ENCODE measurements around the gene SLC6A6.
"Not testable (repeated sequence)": the region's sequence is repeated elsewhere in the genome, so short reads cannot be mapped to it uniquely, and the experiment has no call there.

SLC6A6 gene

DNA sequence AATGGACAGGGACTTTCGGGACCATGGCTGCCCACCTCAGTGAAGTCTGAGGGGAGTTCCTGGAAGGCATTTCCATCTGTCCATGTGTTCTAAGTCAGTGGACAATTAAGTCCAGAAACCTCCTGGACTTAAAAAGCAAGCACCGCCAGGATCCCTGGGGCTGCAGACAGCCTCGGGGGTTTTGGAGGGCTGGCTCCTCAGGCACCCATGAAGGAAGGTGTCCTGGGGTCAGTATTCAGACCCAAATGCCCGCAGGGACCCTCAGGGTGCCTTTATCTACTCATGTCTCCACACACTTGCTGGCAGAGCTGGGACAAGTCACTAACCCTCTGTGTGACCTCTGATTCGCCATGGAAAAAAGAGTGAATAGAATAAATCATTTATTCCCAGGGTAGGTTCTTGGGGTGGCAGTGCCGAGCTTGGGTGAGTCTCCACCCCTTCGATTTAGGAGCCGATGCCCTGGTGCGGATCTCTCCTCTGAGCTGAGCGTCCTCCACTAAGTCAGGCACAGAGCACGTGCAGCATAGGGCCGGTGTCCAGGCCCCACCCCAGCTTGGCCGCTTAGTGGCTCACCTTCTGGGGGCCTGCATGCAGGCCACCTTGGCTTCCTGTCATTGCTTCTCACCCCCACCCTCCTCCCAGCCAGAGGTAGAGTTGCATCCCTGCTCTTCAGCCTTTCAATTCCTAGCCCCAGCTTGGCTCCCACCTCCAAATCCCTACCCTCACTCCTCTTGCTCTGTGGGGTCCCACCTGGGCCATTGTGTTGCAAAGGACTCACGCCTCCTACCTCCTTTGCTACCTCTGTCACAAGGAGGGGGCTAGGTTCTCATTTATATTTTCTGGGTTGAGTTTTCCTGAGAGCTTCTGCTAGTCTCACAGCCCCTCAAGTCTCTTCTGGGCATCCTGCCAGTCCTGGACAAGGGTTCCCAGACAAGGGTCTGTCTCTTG lies 19.9 kb downstream of the SLC6A6 start:
- DNase-seq, result no peak

DNA sequence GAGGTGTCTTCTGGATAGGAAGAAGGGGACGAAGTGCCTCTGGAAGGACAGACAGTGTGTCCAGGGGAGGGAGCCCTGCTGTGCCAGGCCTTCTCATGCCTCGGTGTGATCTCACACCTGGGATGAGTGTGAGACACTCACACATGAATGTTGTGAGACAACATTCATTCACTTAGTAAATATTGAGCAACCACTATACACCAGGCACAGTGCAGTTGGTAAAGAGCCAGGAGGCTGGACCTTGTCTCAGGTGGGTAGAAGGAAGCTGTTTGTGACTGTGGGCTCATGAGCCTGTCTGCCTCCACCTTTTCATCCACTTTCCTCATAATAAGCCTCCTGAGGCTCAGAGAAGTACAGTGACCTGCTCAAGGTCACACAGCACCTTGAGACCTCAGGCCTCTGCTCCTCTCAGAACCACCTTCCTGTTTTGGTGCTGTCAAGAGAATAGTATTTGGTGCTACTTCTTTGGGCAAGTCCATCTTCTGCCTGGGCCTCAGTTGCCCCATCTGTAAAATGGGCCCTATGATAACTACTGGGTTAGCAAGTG lies 20.9 kb downstream of the SLC6A6 start:
- DNase-seq, result no peak

DNA sequence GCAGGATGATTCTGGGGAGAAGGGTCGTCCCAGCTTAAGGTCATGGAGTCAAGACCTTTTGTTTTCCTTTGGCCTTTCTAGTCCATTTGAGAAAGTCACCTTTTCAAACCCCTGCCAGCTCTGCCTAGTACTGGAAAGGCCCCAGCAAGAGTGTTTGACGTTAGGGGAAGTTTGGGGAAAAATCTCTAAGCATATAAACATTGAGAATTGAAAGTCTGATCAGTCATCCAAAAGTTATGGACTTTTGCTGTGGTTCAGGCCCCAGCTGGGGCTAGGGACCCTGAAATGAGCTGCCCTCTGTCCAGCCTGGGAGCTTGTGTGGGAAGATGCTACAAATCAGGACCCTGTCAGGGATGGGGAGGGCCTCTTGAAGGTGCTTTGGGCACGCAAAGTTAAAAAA lies 21.6 kb downstream of the SLC6A6 start:
- no peak for DNase-seq

DNA sequence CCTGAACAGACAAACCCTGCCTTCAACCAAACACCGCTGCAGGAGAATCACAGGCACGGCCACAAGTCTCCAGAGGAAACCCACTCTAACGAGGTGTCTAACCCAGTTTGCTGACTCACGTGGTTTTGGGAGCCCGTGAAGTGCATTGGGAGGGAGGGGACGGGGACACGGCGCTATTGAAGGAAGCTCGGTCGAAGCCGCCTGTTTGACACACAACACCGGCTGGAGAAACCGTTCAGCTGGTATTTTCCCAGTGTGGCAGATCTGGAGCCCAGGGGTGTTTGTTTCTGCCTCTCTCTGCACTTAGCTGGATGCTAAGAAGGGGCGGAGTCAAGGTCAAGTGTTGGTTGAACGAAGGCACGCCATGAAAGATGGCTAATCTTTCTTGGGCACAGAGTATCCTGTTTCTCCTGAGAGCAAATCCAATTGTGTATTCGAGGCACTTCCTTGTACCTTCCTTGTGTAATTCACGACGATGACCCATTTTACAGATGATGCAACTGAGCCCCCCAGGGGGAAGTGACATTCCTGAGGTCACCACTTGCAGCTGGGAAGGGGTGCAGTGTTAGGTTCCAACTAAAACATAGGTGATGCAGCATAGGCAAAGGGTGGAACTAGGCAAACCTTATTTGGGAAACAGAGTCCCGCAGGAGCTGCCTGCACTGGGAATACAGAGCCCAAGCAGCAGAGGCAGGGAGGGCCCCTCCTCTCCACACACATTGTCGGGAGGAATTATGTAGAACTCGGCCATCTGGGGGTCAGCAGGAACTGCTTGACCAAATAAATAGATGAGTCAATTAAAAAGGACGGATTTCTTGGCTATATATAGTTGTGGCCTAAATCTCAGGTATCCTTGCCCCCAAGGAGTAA lies 22.5 kb downstream of the SLC6A6 start:
- DNase-seq, result no peak

DNA sequence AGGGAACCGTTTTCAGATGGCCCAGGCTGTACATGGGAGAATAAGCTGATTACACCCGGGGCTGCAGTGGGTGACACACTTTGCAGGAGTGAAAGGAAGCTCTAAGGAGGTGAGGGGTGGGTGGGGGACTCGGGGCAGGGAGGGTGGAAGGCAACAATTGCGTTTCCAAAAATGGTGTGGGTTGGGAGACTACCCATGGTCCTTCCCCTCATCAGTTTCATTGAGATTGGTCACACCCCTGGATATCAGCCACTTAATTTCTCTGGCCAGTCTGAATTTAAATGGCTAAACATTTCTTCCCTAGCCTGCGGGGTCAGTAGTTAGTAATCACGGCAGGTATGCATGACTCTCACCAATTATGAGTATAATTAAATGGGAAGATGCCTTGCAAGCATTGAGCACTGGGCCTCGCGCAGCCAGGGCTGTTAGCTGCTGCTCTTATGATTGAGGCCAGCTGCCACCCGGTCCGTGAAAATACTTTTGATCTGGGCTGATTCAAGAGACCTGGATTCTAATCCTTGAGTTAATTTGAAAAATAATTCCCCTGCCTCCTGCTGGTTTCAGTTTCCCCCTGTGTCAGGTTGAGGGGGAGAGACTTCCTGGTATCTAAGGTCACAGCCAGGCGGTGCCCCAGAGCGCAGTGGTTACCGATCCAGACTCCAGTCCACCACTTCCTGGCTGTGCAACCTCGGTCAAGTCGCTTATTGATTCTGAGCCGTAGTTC lies 23.3 kb downstream of the SLC6A6 start:
- DNase-seq, result no peak

DNA sequence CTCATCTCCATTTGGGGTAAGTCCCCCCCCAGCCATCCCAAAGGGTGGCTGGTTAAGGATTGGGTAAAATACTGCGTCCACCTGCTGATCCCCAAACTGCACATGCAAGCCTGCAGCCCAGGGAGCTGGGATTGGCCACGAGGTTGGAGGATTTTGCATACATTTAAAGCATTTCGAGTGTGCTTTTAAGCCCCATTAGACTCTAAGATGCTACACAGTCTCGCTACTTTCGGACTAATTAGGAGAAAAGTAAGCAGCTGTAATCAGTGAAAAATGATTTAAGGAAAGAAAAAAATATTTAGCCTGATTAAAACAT lies 23.9 kb downstream of the SLC6A6 start:
- no peak for DNase-seq

DNA sequence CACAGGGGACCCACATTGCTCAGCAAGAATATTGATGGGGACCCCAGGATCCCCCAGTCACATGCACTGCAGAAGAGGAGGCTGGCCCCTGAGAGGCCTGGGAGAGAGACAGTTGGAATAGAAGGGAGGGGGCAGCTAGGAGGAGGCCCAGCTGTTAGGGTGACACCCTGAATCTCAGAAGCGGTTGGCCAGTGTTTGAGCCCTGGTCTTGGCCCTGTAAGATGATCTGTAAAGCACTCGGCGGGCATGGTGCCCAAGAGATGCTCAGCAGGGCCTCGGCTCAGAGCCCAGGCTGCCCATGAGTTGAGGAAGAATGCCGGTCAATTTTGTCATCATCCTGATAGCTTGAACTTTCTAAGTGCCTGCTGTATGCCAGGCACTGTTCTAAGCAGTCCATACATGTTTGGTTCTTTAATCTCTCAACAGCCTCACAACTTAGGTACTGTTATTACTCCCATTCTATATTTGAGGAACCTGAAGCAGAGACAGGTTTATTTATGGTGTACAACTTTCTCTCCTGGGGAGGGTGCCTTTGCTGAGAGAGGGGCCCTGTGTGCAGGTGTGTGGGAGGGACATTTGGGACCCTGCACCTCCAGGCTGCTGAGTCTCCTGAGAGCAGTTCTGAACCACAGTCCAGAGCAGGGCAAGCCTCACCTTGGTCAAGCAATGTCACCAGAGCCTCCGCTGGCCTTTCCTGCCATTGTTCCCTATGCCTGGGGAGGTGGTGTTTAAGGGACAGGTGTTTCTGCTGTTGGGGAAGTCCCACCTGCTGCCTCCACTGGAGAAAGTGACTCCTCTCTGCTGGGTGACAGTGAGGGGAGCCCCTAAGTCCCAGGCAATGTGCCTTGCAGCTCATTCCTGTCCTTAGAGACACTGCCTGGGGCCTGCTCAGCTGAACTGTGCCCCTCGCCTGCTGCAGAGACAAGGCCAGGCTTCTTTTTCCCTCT lies 26.0 kb downstream of the SLC6A6 start:
- DNase-seq, result no peak

DNA sequence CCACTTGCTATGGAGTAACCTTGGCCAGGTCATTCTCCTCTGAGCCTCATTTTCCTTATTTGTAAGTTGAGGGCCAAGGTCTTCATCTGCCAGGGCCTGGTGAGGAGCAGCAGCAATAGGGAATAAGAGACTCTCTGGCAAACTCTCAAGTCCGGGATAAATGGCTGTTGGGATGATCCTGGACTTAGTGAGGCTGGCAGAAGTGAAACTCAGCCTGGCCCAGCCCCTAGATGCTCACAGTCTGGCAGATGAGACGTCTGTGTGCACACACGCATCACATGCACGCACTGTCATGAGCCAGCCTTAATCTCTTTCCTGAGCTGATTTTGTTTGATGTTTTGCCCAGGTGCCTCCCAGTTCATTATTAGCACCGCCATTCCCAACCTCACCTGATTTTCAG lies 26.8 kb downstream of the SLC6A6 start:
- DNase-seq, result no peak

DNA sequence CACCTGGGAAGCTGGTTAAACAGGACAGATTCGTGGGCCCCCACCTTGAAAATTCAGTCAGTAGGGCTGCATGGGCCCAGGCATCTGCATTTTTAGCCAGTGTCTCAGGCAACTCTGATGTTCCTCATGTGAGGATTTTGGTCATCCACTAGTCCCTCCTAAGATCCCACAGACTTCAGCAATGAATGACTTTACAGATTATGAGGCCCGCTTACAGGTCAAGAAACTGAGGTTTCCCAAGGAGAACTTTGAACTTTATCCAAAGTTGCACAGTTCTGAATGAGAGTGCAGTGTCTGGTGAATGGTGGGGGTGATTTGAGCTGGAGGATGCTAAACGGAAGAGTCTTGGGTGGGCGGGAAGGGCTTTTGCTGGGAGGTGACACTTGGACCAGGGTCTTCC lies 27.2 kb downstream of the SLC6A6 start:
- DNase-seq, result no peak

DNA sequence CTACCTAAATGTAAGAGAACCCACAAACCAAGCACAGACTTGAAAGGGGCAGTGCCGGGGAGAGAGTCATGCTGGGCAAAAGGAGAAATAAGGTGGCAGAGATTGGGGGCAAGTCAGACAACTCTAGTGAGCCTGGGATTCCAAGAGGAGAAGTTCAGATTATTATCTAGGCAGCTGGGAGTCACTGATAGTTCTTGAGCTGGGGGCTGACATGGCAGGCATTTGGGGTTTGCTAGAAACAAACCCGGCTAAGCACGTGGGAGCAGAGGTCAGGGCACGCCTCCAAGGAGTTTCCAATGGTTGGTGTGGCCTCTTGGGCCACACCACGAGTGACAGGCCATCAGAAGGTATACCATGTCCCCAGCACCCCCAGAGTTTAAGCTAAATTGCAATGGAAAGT lies 27.6 kb downstream of the SLC6A6 start:
- DNase-seq, result no peak

DNA sequence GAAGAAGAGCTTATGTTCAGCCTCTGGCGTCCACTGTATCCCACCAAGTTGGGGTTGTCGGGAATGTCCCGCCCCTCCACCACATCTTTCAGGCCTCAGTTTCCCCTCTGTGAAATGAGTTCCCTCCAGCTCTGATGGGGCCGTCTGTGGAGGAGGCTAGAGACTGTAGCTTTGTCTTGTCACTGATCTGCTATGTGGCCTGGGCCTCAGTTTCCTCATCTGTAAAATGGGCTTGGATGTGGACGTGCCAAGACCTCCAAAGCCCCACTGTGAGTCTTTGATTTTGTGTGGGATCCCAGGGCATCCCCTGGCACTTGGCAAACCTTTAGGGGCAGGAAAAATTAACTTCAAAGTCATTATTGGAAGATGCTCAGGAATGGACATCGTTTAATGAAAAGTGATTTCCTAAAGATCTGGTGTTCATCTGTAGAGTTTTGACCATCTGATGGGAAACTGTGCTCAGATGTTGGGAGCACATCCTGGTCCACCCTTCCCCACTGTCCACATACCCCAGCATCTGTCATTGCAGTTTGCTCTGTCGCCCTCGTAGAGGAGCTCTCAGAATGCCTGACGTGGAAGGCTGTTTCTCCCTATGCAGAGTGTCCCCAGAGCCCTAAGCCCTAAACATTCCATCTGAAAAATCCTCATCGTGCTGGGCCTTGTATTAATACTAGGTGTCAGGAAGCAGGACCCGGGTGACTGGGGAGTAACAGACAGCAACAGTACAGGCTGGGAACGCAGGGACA lies 28.5 kb downstream of the SLC6A6 start:
- no peak for DNase-seq

DNA sequence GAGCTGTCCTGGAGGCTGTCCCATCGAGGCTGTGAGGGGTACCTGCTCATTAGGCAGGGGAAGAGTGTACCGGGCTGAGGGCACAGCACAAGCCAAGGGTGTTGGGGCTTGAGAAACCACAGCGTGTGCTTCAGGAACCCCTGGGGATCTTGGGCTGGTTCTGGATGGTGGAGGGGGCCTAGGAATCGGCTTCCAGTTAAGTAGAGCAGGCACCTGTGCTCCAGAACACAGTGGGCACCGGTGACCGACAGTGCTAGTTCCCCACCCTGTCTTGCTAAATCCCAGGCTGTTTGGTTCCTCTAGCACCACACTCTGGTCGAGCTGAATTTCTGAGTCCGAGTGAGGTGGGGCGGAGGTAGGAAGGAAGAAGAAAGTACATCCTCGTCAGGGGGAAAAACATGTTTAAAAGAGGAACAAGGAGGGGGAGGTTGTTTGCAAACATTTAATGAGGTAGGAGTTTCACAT lies 29.1 kb downstream of the SLC6A6 start:
- DNase-seq, result no peak

DNA sequence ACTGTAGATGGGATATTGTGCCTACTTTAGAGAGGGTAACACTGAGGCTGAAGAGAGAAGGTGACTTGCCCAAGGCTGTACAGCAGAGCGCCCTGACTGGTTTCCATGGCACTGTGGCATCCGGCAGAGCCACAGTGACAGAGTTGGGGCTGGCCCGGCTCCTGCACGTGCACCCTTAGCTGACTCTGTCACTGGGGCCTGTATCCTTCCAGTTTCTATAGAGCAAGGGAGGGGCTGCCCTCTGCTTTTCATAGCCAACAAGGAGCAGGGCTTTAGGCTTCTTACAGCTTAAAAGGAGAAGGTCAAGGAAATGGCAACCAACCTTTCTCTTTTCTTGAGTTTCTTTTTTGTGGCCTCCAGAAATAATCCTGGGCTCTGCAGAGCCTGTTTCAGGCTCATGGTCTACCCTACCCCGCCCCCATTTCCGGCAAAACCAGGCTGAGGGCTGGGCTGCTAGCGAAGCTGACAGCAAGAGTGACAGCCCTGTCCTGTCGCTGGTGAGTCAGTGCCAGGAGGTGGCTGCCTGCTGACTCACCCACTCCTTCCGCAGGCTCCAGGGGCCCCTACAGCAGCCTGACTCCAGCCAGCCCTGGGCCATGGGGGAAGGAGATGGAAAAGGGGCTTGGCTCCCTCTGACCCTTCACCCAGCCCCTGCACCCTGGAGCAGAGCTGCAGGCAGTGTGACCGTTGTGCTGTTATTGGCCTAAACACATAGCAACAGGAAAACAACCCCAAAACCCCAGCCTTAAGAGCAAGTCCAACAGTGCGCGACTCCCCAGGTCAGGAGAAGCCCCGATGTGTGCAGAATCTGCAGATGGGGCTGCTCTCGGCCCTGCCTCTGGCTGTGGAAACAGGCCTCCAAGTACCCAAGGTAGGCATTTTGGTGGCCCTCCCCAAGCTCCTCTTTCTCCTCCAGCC lies 29.8 kb downstream of the SLC6A6 start:
- peak; percentile 73 for DNase-seq

DNA sequence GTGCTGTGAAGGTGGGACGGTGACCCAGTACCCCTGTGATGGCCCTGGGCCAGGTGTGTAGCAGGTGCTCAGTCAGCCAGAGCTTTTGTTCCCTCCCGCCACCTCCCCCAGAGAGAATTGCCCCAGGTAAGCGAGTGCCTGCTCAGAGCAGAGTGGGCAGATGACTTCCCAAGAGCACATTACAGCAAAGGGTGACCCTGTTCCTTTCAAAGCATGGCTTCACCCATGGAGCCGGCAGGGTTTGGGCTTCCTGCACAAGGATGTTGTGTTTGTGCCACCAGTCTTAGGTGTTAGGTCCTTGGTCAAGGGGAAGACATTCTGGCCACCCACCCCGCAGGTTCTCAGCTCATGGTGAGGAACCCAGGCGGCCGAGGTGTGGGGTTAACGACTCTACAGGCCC lies 30.7 kb downstream of the SLC6A6 start:
- DNase-seq, result no peak

DNA sequence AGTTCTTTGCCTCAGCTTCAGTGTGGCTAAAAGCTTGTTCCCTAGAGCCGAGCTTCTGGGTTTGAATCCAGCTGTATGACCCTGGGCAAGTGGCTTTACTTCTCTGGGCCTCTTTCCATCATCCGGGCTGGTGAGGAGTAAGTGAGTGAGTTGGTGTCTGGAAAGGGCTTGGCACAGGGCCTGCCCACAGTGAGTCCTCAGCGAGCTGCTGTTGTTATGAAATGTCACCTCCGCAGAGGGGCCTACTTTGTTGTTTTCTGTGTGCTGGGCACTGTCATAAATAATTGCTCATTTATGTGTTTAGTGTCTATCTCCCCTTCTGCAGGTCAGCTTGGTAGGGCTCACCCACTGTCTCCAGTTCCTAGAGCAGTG lies 31.7 kb downstream of the SLC6A6 start:
- DNase-seq, result no peak

DNA sequence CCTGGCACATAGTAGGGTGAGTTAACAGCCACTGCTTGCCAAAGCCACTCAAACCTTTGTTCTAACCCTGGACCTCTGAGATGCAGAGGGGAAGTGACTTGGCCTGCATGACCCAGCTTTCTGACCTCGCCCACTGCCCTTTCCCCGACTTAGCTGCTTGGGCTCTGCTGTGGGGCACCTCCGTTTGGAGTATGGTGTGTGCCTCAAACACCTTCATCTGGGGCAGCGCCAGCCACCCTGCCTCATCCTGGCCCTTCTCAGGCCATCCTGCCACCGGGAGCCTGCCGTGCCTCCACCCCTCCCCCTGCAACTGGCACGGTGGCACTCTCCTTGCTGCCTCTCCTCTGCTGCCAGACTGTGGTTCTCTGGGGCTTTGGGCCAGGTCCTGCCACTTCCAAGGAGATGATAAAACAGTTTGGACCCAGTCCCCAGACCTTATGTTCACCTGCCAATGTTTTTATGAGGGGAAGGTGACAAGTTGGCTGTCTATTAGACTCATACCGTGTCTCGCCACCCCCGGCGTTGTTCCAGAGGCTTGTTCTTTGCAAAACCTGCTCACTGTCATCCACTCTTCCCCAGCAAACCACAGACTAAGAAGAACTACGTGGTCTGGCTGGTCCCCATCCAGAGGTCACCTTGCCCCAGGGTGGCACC lies 32.2 kb downstream of the SLC6A6 start:
- no peak for DNase-seq

DNA sequence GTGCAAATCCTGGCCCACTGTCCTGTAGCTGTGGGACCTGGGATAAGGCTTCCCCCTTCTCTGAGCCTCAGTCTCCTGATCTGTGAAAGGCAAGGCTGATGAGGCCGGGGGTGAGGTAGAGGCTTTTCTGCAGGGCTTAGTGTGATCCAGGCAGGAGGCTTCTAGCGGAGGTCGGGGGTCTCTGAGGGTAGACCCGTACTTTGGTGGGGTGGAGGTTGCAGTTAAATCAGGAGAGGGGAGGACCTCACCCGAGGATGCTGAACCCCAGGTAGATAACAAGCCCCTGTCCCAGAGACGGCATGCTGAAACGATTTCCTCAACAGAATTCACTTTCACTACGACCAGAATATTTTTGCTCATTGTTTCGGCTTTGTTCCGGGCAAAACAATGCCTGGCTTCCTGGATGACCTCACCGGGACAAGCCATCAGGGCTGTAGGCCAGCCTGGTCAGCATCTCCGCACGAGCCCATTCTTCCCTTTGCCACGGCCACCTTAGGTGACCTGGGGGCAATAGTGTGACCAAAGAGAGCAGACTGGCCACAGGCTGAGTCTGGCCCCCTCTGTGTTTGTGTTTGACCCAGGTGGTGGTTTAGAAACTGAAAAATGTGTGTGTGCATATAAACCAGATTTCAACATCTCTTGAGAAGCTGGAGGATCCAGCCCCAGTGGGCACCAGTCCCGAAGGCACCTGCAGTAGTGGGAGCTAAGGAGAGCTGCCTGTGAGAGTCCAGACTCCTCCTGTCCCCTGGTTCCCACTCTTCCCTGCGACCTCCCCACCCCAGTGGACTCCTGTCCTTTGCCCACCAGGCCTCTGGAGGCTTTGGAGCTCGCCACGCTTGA lies 33.0 kb downstream of the SLC6A6 start:
- DNase-seq, result no peak

DNA sequence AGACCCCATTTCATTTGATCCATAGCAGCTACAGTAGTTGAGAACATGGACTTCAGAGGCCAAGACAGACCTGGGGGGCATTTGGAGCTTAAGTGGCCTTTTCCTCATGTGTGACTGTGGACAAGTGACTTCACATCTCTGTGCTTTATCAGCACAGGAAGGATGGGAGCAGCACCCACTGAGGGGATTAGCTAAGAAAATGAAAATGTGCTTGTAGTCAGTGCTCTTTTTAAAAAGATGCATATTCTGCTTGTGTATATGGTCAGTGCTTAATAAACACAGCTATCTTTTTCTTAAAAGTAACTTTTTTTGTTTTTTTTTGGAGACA lies 34.5 kb downstream of the SLC6A6 start:
- no peak for DNase-seq

DNA sequence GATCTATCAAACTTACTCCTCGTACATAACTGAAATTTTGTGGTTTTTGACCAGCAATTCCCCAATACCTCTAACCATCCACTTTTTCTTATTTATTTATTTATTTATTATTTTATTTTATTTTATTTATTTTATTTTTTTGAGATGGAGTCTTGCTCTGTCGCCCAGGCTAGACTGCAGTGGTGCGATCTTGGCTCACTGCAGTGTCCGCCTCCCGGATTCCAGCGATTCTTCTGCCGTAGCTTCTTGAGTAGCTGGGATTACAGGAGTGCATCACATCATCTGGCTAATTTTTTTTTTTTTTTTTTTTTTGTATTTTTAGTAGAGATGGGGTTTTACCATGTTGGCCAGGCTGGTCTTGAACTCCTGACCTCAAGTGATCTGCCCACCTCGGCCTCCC lies 35.3 kb downstream of the SLC6A6 start:
- DNase-seq, result not testable (repeated sequence)
